Liver (tissue), 9 donors: ENCODE results near the gene CARMIL1. TPM values are rescaled to one million over a fixed set of nuclear protein-coding genes. Genes with fewer than 3 reads are reported as not detected.

Experiments used
- DNase-seq: peaks from one replicate; pipeline ENCODE4 v3.0.0-alpha.2; 2017; ENCODE audit warnings: low spot score
- H3K27ac ChIP-seq, 2 donors: one replicate each; pipeline ENCODE4 v1.7.0; 2013; ENCODE audit warnings: inconsistent platforms in 2 of 2, low read length in 2 of 2, control low read depth in 1 of 2, low read depth in 1 of 2, mild to moderate bottlenecking in 1 of 2
- H3K27me3 ChIP-seq, 4 donors: one replicate each; pipeline versions ENCODE4 v1.6.1 to v1.7.0; 2013; ENCODE audit warnings: low read length in 3 of 4, inconsistent platforms in 1 of 4, mild to moderate bottlenecking in 1 of 4, moderate library complexity in 1 of 4; ENCODE audit not compliant: control insufficient read depth in 4 of 4, insufficient read depth in 4 of 4
- H3K36me3 ChIP-seq, 4 donors: one replicate each; pipeline versions ENCODE4 v1.6.1 to v1.7.0; 2013; ENCODE audit warnings: low read length in 3 of 4, mild to moderate bottlenecking in 3 of 4, low read depth in 1 of 4, moderate library complexity in 1 of 4; ENCODE audit not compliant: control insufficient read depth in 4 of 4, insufficient read depth in 3 of 4
- H3K4me1 ChIP-seq, 4 donors: one replicate each; pipeline versions ENCODE4 v1.6.1 to v1.7.0; 2013; ENCODE audit warnings: low read length in 3 of 4, mild to moderate bottlenecking in 3 of 4, moderate library complexity in 1 of 4; ENCODE audit not compliant: control insufficient read depth in 4 of 4, insufficient read depth in 4 of 4
- H3K4me3 ChIP-seq, 3 donors: one replicate each; pipeline versions ENCODE4 v1.6.1 to v1.7.0; 2013; ENCODE audit warnings: low read length in 3 of 3, control low read depth in 1 of 3, low read depth in 1 of 3, mild to moderate bottlenecking in 1 of 3
- H3K9ac ChIP-seq, 2 donors: one replicate each; pipeline ENCODE4 v1.7.0; 2013; ENCODE audit warnings: low read length in 2 of 2, mild to moderate bottlenecking in 2 of 2, moderate library complexity in 2 of 2, control low read depth in 1 of 2, low read depth in 1 of 2
- H3K9me3 ChIP-seq, 4 donors: one replicate each; pipeline versions ENCODE4 v1.6.1 to v1.7.0; 2013; ENCODE audit warnings: low read length in 3 of 4; ENCODE audit not compliant: control insufficient read depth in 4 of 4
- ATF3 ChIP-seq: IDR thresholded peaks from 2 replicates; pipeline ENCODE4 v1.6.1; 2016; ENCODE audit warnings: antibody characterized with exemption
- CTCF ChIP-seq: fragments of 150-350 bp; IDR thresholded peaks from 2 replicates; pipeline ENCODE4 v1.5.1; 2017; ENCODE audit warnings: improper control_type of control experiment, low read depth, low read length; ENCODE audit not compliant: missing input control
- EGR1 ChIP-seq, 2 donors: IDR thresholded peaks; 2 replicates each; pipeline ENCODE4 v1.6.1; 2016 to 2018; ENCODE audit warnings: antibody characterized with exemption in 2 of 2, low read depth in 2 of 2
- FOXA1 ChIP-seq: IDR thresholded peaks from 2 replicates; pipeline ENCODE4 v1.6.1; 2016; ENCODE audit warnings: antibody characterized with exemption
- FOXA2 ChIP-seq: IDR thresholded peaks from 2 replicates; pipeline ENCODE4 v1.6.1; 2016; ENCODE audit warnings: antibody characterized with exemption
- GABPA ChIP-seq, 2 donors: IDR thresholded peaks in 1 of 2; conservative IDR thresholded peaks in 1 of 2; 2 replicates each; pipeline ENCODE4 v1.6.1; 2016; ENCODE audit warnings: antibody characterized with exemption in 2 of 2, mild to moderate bottlenecking in 1 of 2, moderate library complexity in 1 of 2
- HNF4A ChIP-seq, 2 donors: conservative IDR thresholded peaks; 2 replicates each; pipeline ENCODE4 v1.6.1; 2016; ENCODE audit warnings: antibody characterized with exemption in 2 of 2, mild to moderate bottlenecking in 2 of 2
- HNF4G ChIP-seq: IDR thresholded peaks from 2 replicates; pipeline ENCODE4 v1.6.1; 2016; ENCODE audit warnings: antibody characterized with exemption
- JUND ChIP-seq, 2 donors: IDR thresholded peaks; 2 replicates each; pipeline ENCODE4 v1.6.1; 2016; ENCODE audit warnings: antibody characterized with exemption in 2 of 2
- MAX ChIP-seq: IDR thresholded peaks from 2 replicates; pipeline ENCODE4 v1.6.1; 2016; ENCODE audit warnings: antibody characterized with exemption
- NR2F2 ChIP-seq: IDR thresholded peaks from 2 replicates; pipeline ENCODE4 v1.6.1; 2016; ENCODE audit warnings: antibody characterized with exemption
- RAD21 ChIP-seq, 2 donors: IDR thresholded peaks; 2 replicates each; pipeline ENCODE4 v1.6.1; 2016; ENCODE audit warnings: antibody characterized with exemption in 2 of 2, mild to moderate bottlenecking in 2 of 2
- REST ChIP-seq: IDR thresholded peaks from 2 replicates; pipeline ENCODE4 v1.6.1; 2016; ENCODE audit warnings: antibody characterized with exemption, mild to moderate bottlenecking
- RXRA ChIP-seq, 2 donors: IDR thresholded peaks; 2 replicates each; pipeline ENCODE4 v1.6.1; 2017 to 2018; ENCODE audit warnings: antibody characterized with exemption in 2 of 2, mild to moderate bottlenecking in 1 of 2
- SP1 ChIP-seq: IDR thresholded peaks from 2 replicates; pipeline ENCODE4 v1.6.1; 2018; ENCODE audit warnings: antibody characterized with exemption, mild to moderate bottlenecking
- TAF1 ChIP-seq: conservative IDR thresholded peaks from 2 replicates; pipeline ENCODE4 v1.6.1; 2016; ENCODE audit warnings: antibody characterized with exemption, mild to moderate bottlenecking
- YY1 ChIP-seq: IDR thresholded peaks from 2 replicates; pipeline ENCODE4 v1.6.1; 2016; ENCODE audit warnings: antibody characterized with exemption, mild to moderate bottlenecking
- ZBTB33 ChIP-seq: IDR thresholded peaks from 2 replicates; pipeline ENCODE4 v1.6.1; 2016; ENCODE audit warnings: antibody characterized with exemption
- WGBS: extraction: QIAGEN DNeasy Blood & Tissue Kit; methylation state at CpG from one replicate; pipeline ENCODE4 v1.1.7; 2013; 5-methylcytosine and 5-hydroxymethylcytosine counted together
- polyA plus RNA-seq, 2 donors: library from polyadenylated mRNA; stranded (reverse) in 1 of 2; unstranded in 1 of 2; fragments of 200-250 nt in 1 of 2; fragments of >200 nt in 1 of 2; fragmentation: Nextera tagmentation in 1 of 2; extraction: Ambion mirVana in 1 of 2; gene quantifications; one replicate each; pipeline versions ENCODE4 v1.2.1 to v1.2.3, GENCODE V29; 2013 to 2015
- total RNA-seq, 2 donors: library from RNA; depleted of rRNA; stranded (reverse); fragments of >200 nt; gene quantifications; one replicate each; pipeline ENCODE4 v1.2.3, GENCODE V29; 2014
- donor health status: healthy.
- donor health status: healthy.
- donor health status: healthy.
- donor health status: healthy.
- donor health status: healthy.

CARMIL1 gene
- total and polyA plus RNA-seq, 4 donors = 1.4 to 9.5 (median 3.5) TPM

GRCh38 chr6:25334793-25335192, 55.6 kb downstream of the CARMIL1 start:
- Histone ChIP-seq H3K27me3 (no peaks in the 10 kb centered on the region), H3K36me3 (no peaks in the 10 kb centered on the region), H3K27ac (no peak overlapping the region), H3K4me3 (no peak overlapping the region), H3K4me1 (no peaks in the 10 kb centered on the region), H3K9me3 (no peaks in the 10 kb centered on the region), H3K9ac (no peak overlapping the region)
- TF ChIP-seq FOXA1 (no peak), RXRA (IDR thresholded peaks at IDR 0.05) (no peak), JUND (IDR thresholded peaks at IDR 0.05) (no peak), NR2F2 (no peak), HNF4G (no peak), SP1 (no peak), YY1 (no peak), MAX (no peak), ZBTB33 (no peak), ATF3 (no peak), RAD21 (IDR thresholded peaks at IDR 0.05) (no peak), FOXA2 (no peak), TAF1 (no peak), REST (no peak)
- DNase-seq = no peak
- WGBS = 92% methylated on average over 4 of the region's 4 CpGs

- no peak for DNase-seq
Measured at GRCh38 chr6:25336996-25337395, 57.8 kb downstream of the CARMIL1 start.

More at GRCh38 chr6:25336996-25337395, 57.8 kb downstream of the CARMIL1 start:
- WGBS = 89% methylated on average over 2 of the region's 2 CpGs
- TF ChIP-seq EGR1 (IDR thresholded peaks at IDR 0.05; ENCODE audit: low read depth in 2 of 2) (no peak), FOXA1 (no peak), ATF3 (no peak), FOXA2 (no peak), CTCF (no peak), REST (no peak), HNF4G (no peak), MAX (no peak), TAF1 (no peak), NR2F2 (no peak), GABPA (IDR thresholded peaks at IDR 0.05 in 1 of 2, conservative IDR thresholded peaks at IDR 0.05 in 1 of 2) (no peak), RAD21 (IDR thresholded peaks at IDR 0.05) (no peak), SP1 (no peak), HNF4A (conservative IDR thresholded peaks at IDR 0.05) (no peak)
- Histone ChIP-seq H3K36me3 (no peaks in the 10 kb centered on the region), H3K4me3 (no peak overlapping the region), H3K27ac (no peak overlapping the region), H3K27me3 (no peaks in the 10 kb centered on the region), H3K4me1 (no peaks in the 10 kb centered on the region), H3K9me3 (no peaks in the 10 kb centered on the region), H3K9ac (no peak overlapping the region)
